MM.1S (cell line): ENCODE measurements around the gene HEXIM1.

Experiments
- CTCF ChIP-seq: fragments of 300-600 bp; sonication (generic); IDR thresholded peaks from 2 replicates; pipeline ENCODE4 v1.5.1; 2016; ENCODE audit warnings: antibody characterized with exemption, low read length, mixed read lengths
- EZH2 ChIP-seq: fragments of 300-600 bp; sonication (generic); optimal IDR thresholded peaks from 2 replicates; pipeline ENCODE3; 2017; ENCODE audit warnings: low read depth, mild to moderate bottlenecking, antibody characterized with exemption, low read length, mixed read lengths
- EZH2phosphoT487 ChIP-seq: fragments of 300-600 bp; sonication (generic); IDR thresholded peaks from 2 replicates; pipeline ENCODE4 v1.6.1; 2018; ENCODE audit warnings: antibody characterized with exemption, low read length

- no peak for TF ChIP-seq CTCF
- TF ChIP-seq EZH2phosphoT487: no peak
- TF ChIP-seq EZH2: no peak
Observed at GRCh38 chr17:45171338-45172231, 23.3 kb downstream of the HEXIM1 start.
